ENCODE measurements around the gene OR4D9.

OR4D9 gene

DNA sequence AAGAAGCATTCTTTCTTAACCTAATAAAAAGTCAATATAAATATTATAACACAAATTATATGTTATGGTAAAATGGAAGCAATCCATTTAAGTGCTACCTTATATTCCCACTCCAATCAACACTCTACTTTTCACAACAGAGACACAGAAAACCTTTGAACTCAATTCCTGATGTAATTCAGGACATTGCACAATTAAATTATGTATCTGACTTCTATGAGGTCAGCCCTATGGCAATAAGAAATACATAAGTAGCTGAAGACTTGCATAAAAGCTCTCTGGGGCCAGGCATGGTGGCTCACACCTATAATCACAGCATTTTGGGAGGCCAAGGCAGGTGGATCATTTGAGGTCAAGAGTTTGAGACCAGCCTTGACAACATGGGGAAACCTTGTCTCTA is 31.4 kb upstream of the OR4D9 start:
- H4K20me1 ChIP-seq (ENCODE audit: insufficient read depth) = no peaks in the 10 kb centered on the region
- H3K36me3 ChIP-seq (ENCODE audit: insufficient read depth) = no peaks in the 10 kb centered on the region
- H3K4me3 ChIP-seq (IDR thresholded peaks at IDR 0.05; ENCODE audit: insufficient read depth, low read depth, low read length) = no peak overlapping the region
- H2AFZ ChIP-seq (ENCODE audit: low read depth) = no peak overlapping the region
- H3K4me2 ChIP-seq = no peak overlapping the region
- no peak overlapping the region for H3K27ac ChIP-seq
- H3K9ac ChIP-seq = no peak overlapping the region
- H3K4me1 ChIP-seq (ENCODE audit: low read depth, poor library complexity, severe bottlenecking) = no peaks in the 10 kb centered on the region
- H3K79me2 ChIP-seq (ENCODE audit: insufficient read depth, low read depth) = no peaks in the 10 kb centered on the region
- H3K27me3 ChIP-seq (ENCODE audit: insufficient read depth, low read depth) = no peaks in the 10 kb centered on the region
- TF ChIP-seq CTCF (conservative IDR thresholded peaks at IDR 0.05; ENCODE audit: low read depth, low read length) = no peak

DNA sequence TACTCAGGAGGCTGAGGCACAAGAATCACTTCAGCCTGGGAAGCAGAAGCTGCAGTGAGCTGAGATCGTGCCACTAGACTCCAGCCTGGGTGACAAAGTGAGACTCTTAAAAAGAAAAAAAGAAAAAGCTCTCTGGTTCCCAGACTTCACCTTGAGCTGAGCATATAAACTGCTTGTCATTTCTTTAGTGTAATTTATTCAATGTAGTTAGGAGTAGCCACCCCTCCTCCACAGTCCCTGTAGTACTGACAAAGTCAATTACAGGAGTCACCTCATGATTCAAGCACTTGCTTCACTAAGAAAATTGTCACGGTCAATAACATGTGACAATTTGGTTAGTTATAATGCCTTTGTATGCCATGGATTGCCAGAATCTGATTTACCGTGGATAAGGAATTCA is 31.0 kb upstream of the OR4D9 start:
- H3K9ac ChIP-seq = no peak overlapping the region
- H3K4me3 ChIP-seq (IDR thresholded peaks at IDR 0.05; ENCODE audit: insufficient read depth, low read depth, low read length) = no peak overlapping the region
- no peaks in the 10 kb centered on the region for H3K36me3 ChIP-seq (ENCODE audit: insufficient read depth)
- H3K27me3 ChIP-seq (ENCODE audit: insufficient read depth, low read depth) = no peaks in the 10 kb centered on the region
- no peaks in the 10 kb centered on the region for H3K4me1 ChIP-seq (ENCODE audit: low read depth, poor library complexity, severe bottlenecking)
- no peaks in the 10 kb centered on the region for H3K79me2 ChIP-seq (ENCODE audit: insufficient read depth, low read depth)
- H4K20me1 ChIP-seq (ENCODE audit: insufficient read depth) = no peaks in the 10 kb centered on the region
- H3K4me2 ChIP-seq = no peak overlapping the region
- no peak overlapping the region for H2AFZ ChIP-seq (ENCODE audit: low read depth)
- no peak for TF ChIP-seq CTCF (conservative IDR thresholded peaks at IDR 0.05; ENCODE audit: low read depth, low read length)
- H3K27ac ChIP-seq = no peak overlapping the region

- Histone ChIP-seq H3K27me3 (ENCODE audit: insufficient read depth, low read depth) (no peaks in the 10 kb centered on the region), H4K20me1 (ENCODE audit: insufficient read depth) (no peaks in the 10 kb centered on the region), H3K4me3 (IDR thresholded peaks at IDR 0.05; ENCODE audit: insufficient read depth, low read depth, low read length) (no peak overlapping the region), H2AFZ (ENCODE audit: low read depth) (no peak overlapping the region), H3K27ac (no peak overlapping the region), H3K4me1 (ENCODE audit: low read depth, poor library complexity, severe bottlenecking) (no peaks in the 10 kb centered on the region), H3K36me3 (ENCODE audit: insufficient read depth) (no peaks in the 10 kb centered on the region), H3K9ac (no peak overlapping the region), H3K4me2 (no peak overlapping the region), H3K79me2 (ENCODE audit: insufficient read depth, low read depth) (no peaks in the 10 kb centered on the region)
- TF ChIP-seq CTCF (conservative IDR thresholded peaks at IDR 0.05; ENCODE audit: low read depth, low read length) = no peak
Measured at GRCh38 chr11:59501931-59502330, 9.4 kb upstream of the OR4D9 start.

DNA sequence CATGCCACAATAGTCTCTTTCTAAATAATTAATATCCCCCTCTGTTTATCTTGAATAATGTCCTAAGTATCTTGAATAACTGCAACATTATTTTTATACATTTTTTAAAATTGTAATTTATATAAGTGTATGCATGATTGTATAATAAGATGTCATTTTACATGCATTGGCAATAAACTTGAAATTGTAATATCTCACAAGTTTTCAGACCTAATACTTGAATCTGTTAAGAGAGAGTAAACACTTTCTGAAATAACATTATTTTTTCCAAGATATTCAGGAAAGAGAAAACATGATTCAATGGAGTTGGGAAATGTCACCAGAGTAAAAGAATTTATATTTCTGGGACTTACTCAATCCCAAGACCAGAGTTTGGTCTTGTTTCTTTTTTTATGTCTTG is 8.1 kb upstream of the OR4D9 start, which contains the start of gene OR4D11:
Gene OR4D11, plus strand, starts transcription at position 301 of the 400 bp plus-strand sequence. Its CDS starts 0 bp downstream, at position 301.
- no peak within 1 kb of the TSS for H3K4me2 ChIP-seq
- no peak for TF ChIP-seq CTCF (conservative IDR thresholded peaks at IDR 0.05; ENCODE audit: low read depth, low read length)
- H3K27me3 ChIP-seq (ENCODE audit: insufficient read depth, low read depth) = no peaks in the 10 kb centered on the region
- no peaks in the 10 kb centered on the region for H3K36me3 ChIP-seq (ENCODE audit: insufficient read depth)
- no peaks in the 10 kb centered on the region for H4K20me1 ChIP-seq (ENCODE audit: insufficient read depth)
- H3K9ac ChIP-seq = no peak within 1 kb of the TSS
- H3K27ac ChIP-seq = no peak within 1 kb of the TSS
- no peaks in the 10 kb centered on the region for H3K4me1 ChIP-seq (ENCODE audit: low read depth, poor library complexity, severe bottlenecking)
- no peak within 1 kb of the TSS for H2AFZ ChIP-seq (ENCODE audit: low read depth)
- H3K4me3 ChIP-seq (IDR thresholded peaks at IDR 0.05; ENCODE audit: insufficient read depth, low read depth, low read length) = no peak within 1 kb of the TSS
- H3K79me2 ChIP-seq (ENCODE audit: insufficient read depth, low read depth) = no peaks in the 10 kb centered on the region

All from KMS-11 (cell line).